HepG2 (cell line): ENCODE data around the gene SLC25A48. TPM values are rescaled to one million over a fixed set of nuclear protein-coding genes. Genes with fewer than 3 reads are reported as not detected.

Experiments
- ATAC-seq: fragments of 200-7000 bp; cut with Tn5 transposase; 3 replicates; pipeline ENCODE4 v1.9.1; 2020; ENCODE audit warnings: mild to moderate bottlenecking, moderate library complexity
- BruUV-seq: library from RNA; stranded (reverse); fragments of 400-500 nt; replicated peaks from 2 replicates; lab custom pipeline; 2021; lab: Mats Ljungman, UMichigan
- CTCF ChIA-PET: fragments of 300-600 bp; formaldehyde crosslinking; extraction: SDS; loops from one replicate; lab custom pipeline; 2021; ENCODE audit warnings: low total read pairs, inconsistent platforms, low intra/inter-chr PET ratio; lab: Yijun Ruan, JAX
- POLR2A ChIA-PET: fragments of 350-600 bp; sonication (Branson Sonifier 250); formaldehyde crosslinking; loops from one replicate; lab custom pipeline; 2020; ENCODE audit warnings: antibody characterized with exemption, inconsistent platforms; lab: Yijun Ruan, JAX
- DNase-seq: peaks from one replicate; pipeline ENCODE4 v3.0.0-alpha.2; 2015; ENCODE audit warnings: low spot score
- FAIRE-seq: peaks from 3 replicates; lab custom pipeline; 2011; peaks lifted over from hg19 to GRCh38; lab: Jason Lieb, UNC
- H2AFZ ChIP-seq: one replicate; pipeline ENCODE4 v1.6.1; 2011; ENCODE audit warnings: low read length, inconsistent platforms
- H3K27ac ChIP-seq: fragments of 300-600 bp; 3 replicates; pipeline ENCODE4 v1.8.0; 2011; ENCODE audit warnings: mixed run types, mild to moderate bottlenecking, mixed read lengths, low read length, inconsistent platforms; ENCODE audit not compliant: insufficient read depth; ENCODE audit errors: extremely low read length
- H3K27me3 ChIP-seq, 2 experiments: fragments of 200-600 bp in 1 of 2; 2 replicates in 1 of 2; 3 replicates in 1 of 2; pipeline versions ENCODE4 v1.6.0 to v1.8.0; 2011; ENCODE audit warnings: low read length in 2 of 2, mild to moderate bottlenecking in 2 of 2, moderate library complexity in 2 of 2, inconsistent platforms in 1 of 2; ENCODE audit not compliant: insufficient read depth in 2 of 2, control insufficient read depth in 1 of 2
- H3K36me3 ChIP-seq, 2 experiments: fragments of 200-600 bp in 1 of 2; replicated peaks in 1 of 2; 2 replicates in 1 of 2; 3 replicates in 1 of 2; pipeline versions ENCODE4 v1.5.1 to v1.8.0; 2011; ENCODE audit warnings: low read length in 2 of 2, inconsistent platforms in 1 of 2; ENCODE audit not compliant: insufficient read depth in 2 of 2, control insufficient read depth in 1 of 2
- H3K4me1 ChIP-seq: 2 replicates; pipeline ENCODE4 v1.5.1; 2012; ENCODE audit warnings: low read length, inconsistent platforms; ENCODE audit not compliant: insufficient read depth
- H3K4me2 ChIP-seq: 2 replicates; pipeline ENCODE4 v1.6.0; 2011; ENCODE audit warnings: low read depth, low read length, inconsistent platforms
- H3K4me3 ChIP-seq, 3 experiments: fragments of 200-600 bp in 1 of 3; sonication (generic), shearing (Covaris generic) in 1 of 3; replicated peaks in 1 of 3; 2 replicates each; pipeline ENCODE4 v1.5.1; 2011 to 2016; ENCODE audit warnings: low read length in 3 of 3, inconsistent platforms in 2 of 3, low read depth in 2 of 3, mild to moderate bottlenecking in 2 of 3, control low read depth in 1 of 3, mixed read lengths in 1 of 3; ENCODE audit not compliant: insufficient read depth in 1 of 3
- H3K79me2 ChIP-seq: one replicate; pipeline ENCODE4 v1.6.1; 2011; ENCODE audit warnings: low read length, inconsistent platforms; ENCODE audit not compliant: insufficient read depth
- H3K9ac ChIP-seq: 2 replicates; pipeline ENCODE4 v1.6.0; 2011; ENCODE audit warnings: mild to moderate bottlenecking, low read depth, low read length, inconsistent platforms; ENCODE audit not compliant: insufficient read depth
- H3K9me3 ChIP-seq: 2 replicates; pipeline ENCODE4 v1.5.1; 2012; ENCODE audit warnings: mild to moderate bottlenecking, low read length
- H4K20me1 ChIP-seq: 2 replicates; pipeline ENCODE4 v1.6.0; 2011; ENCODE audit warnings: inconsistent platforms, mild to moderate bottlenecking, low read length, moderate library complexity; ENCODE audit not compliant: insufficient read depth
- CBX2 ChIP-seq, 2 experiments: fragments of 200-600 bp in 1 of 2; sonication (generic); formaldehyde crosslinking in 1 of 2; IDR thresholded peaks; 2 replicates each; pipeline versions ENCODE4 v1.7.0 to v1.8.1; 2018 to 2022; ENCODE audit warnings: low read depth in 2 of 2, low read length in 1 of 2, mild to moderate bottlenecking in 1 of 2, missing genetic modification reagents in 1 of 2
- HNRNPK ChIP-seq: fragments of 200-400 bp; formaldehyde crosslinking; IDR thresholded peaks from 2 replicates; pipeline ENCODE4 v1.6.1; 2018; ENCODE audit warnings: low read length, low read depth, moderate library complexity, mild to moderate bottlenecking; ENCODE audit not compliant: poor library complexity, severe bottlenecking
- RBM39 ChIP-seq: fragments of 200-400 bp; formaldehyde crosslinking; IDR thresholded peaks from one replicate; pipeline ENCODE4 v1.6.1; 2018; ENCODE audit warnings: antibody characterized with exemption, mild to moderate bottlenecking, low read depth, low read length; ENCODE audit not compliant: poor library complexity, severe bottlenecking
- RNF2 ChIP-seq: fragments of 450-650 bp; conservative IDR thresholded peaks from 2 replicates; pipeline ENCODE4 v1.6.1; 2016; ENCODE audit warnings: low read depth
- ZNF567 ChIP-seq: sonication (generic); formaldehyde crosslinking; IDR thresholded peaks from 2 replicates; pipeline ENCODE4 v1.8.1; 2023; ENCODE audit warnings: mild to moderate bottlenecking, missing genetic modification reagents, borderline replicate concordance
- WGBS: methylation state at CpG from one replicate; pipeline ENCODE4 v1.1.6; 2017; ENCODE audit warnings: low lambda C conversion rate; 5-methylcytosine and 5-hydroxymethylcytosine counted together
- in situ Hi-C: cut with HindIII; loops from 2 replicates; pipeline ENCODE4 v1.10.0; 2017; ENCODE audit warnings: low pct_unique_long_range_greater_than_20kb; ENCODE audit not compliant: extremely low pct_ligation_motif_present
- intact Hi-C: fragments of 100-400 bp; cut with micrococcal nuclease; formaldehyde crosslinking; loops from one replicate; pipeline ENCODE4 v1.10.0; 2022; ENCODE audit not compliant: unreplicated experiment
- polyA plus RNA-seq, 8 experiments: library from polyadenylated mRNA; depleted of rRNA in 3 of 8; stranded (reverse) in 7 of 8; unstranded in 1 of 8; fragments of >200 nt; fragmentation: Illumina TruSeq in 4 of 8; extraction: Trizol in 4 of 8; gene quantifications; 2 replicates each; pipeline versions ENCODE4 v1.2.1 to v1.2.3, GENCODE V29; 2011 to 2016; ENCODE audit warnings: low read depth in 4 of 8, missing spikeins in 1 of 8, mixed read lengths in 1 of 8; ENCODE audit not compliant: insufficient read depth in 1 of 8
- total RNA-seq, 5 experiments: library from RNA; depleted of rRNA; stranded (reverse); fragments of >200 nt; fragmentation: Illumina TruSeq; extraction: Trizol; gene quantifications; 2 replicates each; pipeline ENCODE4 v1.2.3, GENCODE V29; 2016; ENCODE audit warnings: low read depth in 1 of 5
- TF ChIP-seq, protein P1 (sequence below): IDR thresholded peaks from 2 replicates; pipeline ENCODE4 v1.4.0; 2020; ENCODE audit warnings: mild to moderate bottlenecking, missing genetic modification reagents

Gene SLC25A48
- total and polyA plus RNA-seq, 2 of the 13 experiments (the other 11 are each of a cell fraction or from before 2014, with no cell fraction given), result 0.17 to 4.5 TPM

DNA sequence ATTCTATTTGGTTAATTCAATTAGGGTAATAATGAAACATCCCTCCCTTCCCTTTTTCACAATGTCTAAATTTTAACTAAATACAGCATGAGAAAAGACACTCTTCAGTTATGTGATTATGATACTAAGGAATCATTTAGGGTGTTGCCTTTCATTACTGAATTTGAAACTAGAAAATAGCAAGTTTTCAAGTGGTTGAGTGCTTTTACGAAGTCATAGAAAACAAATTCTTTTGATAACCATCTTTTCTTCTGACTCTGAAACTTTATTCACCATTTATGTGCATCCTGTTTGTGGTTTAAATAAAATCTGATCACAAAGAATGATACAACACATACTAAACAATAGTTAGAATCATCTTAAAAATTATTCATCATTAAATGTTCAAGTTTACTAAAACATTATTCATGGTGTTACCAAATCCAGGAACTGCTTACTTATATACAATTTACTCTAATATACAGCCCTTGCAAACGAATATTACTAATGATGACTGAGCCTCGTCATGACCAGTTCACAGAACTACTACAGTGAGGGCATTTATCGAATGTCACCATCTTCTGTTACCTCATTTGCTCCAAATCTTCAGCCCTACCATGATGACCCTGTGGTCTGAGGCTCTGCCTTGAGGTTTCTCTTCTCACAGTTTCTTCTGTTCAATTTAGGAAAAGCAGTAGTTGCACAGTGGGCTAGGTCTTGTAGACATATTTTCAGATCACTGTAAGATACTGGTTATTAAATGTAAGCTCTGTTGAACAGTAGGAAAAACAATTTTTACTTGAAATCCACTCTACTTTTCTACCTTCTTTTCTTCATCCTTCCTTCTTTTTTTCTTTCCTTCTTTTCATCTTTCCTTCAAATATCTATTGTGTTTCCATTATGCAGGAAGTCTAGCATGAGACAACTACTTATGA lies 79.5 kb downstream of the SLC25A48 start:
- intact Hi-C loops (no loop called here), in situ Hi-C loops (no loop called here)
- H2AFZ ChIP-seq, result no peak overlapping the region
- ChIA-PET POLR2A (no interaction called here), CTCF (no interaction called here)
- peaks cover 2 to 73% of the 10 kb centered on the region in 2 experiments; a peak in 4 of 5 replicates for H3K27me3 ChIP-seq
- H3K27ac ChIP-seq, result no peak overlapping the region
- H4K20me1 ChIP-seq, result no peaks in the 10 kb centered on the region
- DNase-seq (no peak), ATAC-seq (no peak), FAIRE-seq (no peak)
- BruUV-seq, result no TSS peak
- no peak overlapping the region for H3K4me3 ChIP-seq
- H3K9ac ChIP-seq, result no peak overlapping the region
- no peaks in the 10 kb centered on the region for H3K36me3 ChIP-seq
- no peaks in the 10 kb centered on the region for H3K79me2 ChIP-seq
- H3K9me3 ChIP-seq, result no peaks in the 10 kb centered on the region
- WGBS, result under 1% methylated on average over 4 of the region's 4 CpGs
- TF ChIP-seq, protein P1, sequence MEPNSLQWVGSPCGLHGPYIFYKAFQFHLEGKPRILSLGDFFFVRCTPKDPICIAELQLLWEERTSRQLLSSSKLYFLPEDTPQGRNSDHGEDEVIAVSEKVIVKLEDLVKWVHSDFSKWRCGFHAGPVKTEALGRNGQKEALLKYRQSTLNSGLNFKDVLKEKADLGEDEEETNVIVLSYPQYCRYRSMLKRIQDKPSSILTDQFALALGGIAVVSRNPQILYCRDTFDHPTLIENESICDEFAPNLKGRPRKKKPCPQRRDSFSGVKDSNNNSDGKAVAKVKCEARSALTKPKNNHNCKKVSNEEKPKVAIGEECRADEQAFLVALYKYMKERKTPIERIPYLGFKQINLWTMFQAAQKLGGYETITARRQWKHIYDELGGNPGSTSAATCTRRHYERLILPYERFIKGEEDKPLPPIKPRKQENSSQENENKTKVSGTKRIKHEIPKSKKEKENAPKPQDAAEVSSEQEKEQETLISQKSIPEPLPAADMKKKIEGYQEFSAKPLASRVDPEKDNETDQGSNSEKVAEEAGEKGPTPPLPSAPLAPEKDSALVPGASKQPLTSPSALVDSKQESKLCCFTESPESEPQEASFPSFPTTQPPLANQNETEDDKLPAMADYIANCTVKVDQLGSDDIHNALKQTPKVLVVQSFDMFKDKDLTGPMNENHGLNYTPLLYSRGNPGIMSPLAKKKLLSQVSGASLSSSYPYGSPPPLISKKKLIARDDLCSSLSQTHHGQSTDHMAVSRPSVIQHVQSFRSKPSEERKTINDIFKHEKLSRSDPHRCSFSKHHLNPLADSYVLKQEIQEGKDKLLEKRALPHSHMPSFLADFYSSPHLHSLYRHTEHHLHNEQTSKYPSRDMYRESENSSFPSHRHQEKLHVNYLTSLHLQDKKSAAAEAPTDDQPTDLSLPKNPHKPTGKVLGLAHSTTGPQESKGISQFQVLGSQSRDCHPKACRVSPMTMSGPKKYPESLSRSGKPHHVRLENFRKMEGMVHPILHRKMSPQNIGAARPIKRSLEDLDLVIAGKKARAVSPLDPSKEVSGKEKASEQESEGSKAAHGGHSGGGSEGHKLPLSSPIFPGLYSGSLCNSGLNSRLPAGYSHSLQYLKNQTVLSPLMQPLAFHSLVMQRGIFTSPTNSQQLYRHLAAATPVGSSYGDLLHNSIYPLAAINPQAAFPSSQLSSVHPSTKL (CRISPR knock-in tag), result no peak
- TF ChIP-seq CBX2 (IDR thresholded peaks at IDR 0.05; ENCODE audit: low read depth, low read length) (peak; percentile 85; the same call in 1 of the 2 replicates), CBX2 (CRISPR knock-in tag; IDR thresholded peaks at IDR 0.05; ENCODE audit: low read depth) (no peak), ZNF567 (CRISPR knock-in tag) (no peak), RBM39 (no peak), HNRNPK (no peak), RNF2 (peak; percentile 65; the same call in 1 of the 2 replicates)
- no peak overlapping the region for H3K4me2 ChIP-seq
- no peaks in the 10 kb centered on the region for H3K4me1 ChIP-seq
